Muscle layer of colon (tissue), 2 donors: ENCODE data around the gene RBM34.

Source experiments
- H3K27ac ChIP-seq: one replicate; pipeline ENCODE4 v1.7.0; 2013; ENCODE audit warnings: low read depth, mild to moderate bottlenecking, low read length, moderate library complexity
- H3K27me3 ChIP-seq, 2 donors: one replicate each; pipeline ENCODE4 v1.7.0; 2013; ENCODE audit warnings: low read length in 2 of 2, mild to moderate bottlenecking in 2 of 2; ENCODE audit not compliant: insufficient read depth in 2 of 2, control insufficient read depth in 1 of 2
- H3K36me3 ChIP-seq: one replicate; pipeline ENCODE4 v1.7.0; 2013; ENCODE audit warnings: mild to moderate bottlenecking, low read length; ENCODE audit not compliant: insufficient read depth
- H3K4me1 ChIP-seq: one replicate; pipeline ENCODE4 v1.7.0; 2013; ENCODE audit warnings: mild to moderate bottlenecking, low read length; ENCODE audit not compliant: insufficient read depth
- H3K4me3 ChIP-seq, 2 donors: one replicate each; pipeline ENCODE4 v1.7.0; 2013; ENCODE audit warnings: low read length in 2 of 2, low read depth in 1 of 2, mild to moderate bottlenecking in 1 of 2, moderate library complexity in 1 of 2
- H3K9ac ChIP-seq: one replicate; pipeline ENCODE4 v1.7.0; 2013; ENCODE audit warnings: low read length
- H3K9me3 ChIP-seq: one replicate; pipeline ENCODE4 v1.7.0; 2013; ENCODE audit warnings: mild to moderate bottlenecking, low read length
- donor health status: abdominal sarcoma.
- donor health status: Adenocarcinoma of cecum.

RBM34 gene

DNA sequence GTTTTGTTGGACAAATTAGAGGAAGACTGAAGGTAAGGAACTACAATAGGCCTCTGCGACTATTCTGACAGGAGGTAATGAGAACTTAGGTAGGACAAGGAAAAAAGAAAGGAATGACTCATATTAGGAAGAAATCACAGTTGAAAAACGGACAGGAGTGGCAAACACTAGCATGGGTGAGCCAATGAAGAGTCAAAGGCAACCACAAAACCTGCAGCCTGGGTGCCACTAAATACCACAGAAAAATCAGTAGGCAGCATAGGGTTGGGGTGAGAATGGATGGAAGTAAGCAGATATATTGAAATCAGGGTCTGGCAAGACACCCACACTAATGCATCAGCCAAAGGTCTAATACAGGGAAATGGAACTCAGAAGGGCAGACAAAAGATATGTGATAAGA, 10.0 kb downstream of the RBM34 start:
- Histone ChIP-seq H3K27ac (no peak overlapping the region), H3K4me1 (no peaks in the 10 kb centered on the region), H3K9me3 (no peaks in the 10 kb centered on the region), H3K4me3 (no peak overlapping the region), H3K27me3 (no peaks in the 10 kb centered on the region), H3K9ac (no peak overlapping the region), H3K36me3 (peaks cover 48% of the 10 kb centered on the region)

DNA sequence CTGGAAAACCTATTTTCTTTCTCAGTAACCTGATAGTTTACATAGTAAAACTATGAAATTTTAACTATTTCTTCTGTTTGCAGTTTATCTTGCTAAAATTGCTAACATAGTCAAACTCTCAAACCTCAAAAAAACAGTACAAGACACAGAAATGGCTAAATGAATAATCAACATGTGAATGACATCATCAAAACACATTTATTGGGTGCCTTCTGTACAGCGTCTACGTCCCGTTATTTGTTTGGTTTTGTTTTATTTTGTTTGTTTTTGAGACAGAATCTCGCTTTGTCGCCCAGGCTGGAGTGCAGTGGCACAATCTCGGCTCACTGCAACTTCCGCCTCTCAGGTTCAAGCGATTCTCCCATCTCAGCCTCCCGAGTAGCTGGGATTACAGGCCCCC, 11.2 kb downstream of the RBM34 start:
- no peaks in the 10 kb centered on the region for H3K9me3 ChIP-seq
- H3K9ac ChIP-seq, result no peak overlapping the region
- H3K4me1 ChIP-seq, result no peaks in the 10 kb centered on the region
- H3K27ac ChIP-seq, result no peak overlapping the region
- no peak overlapping the region for H3K4me3 ChIP-seq
- peaks cover 46% of the 10 kb centered on the region for H3K36me3 ChIP-seq
- no peaks in the 10 kb centered on the region for H3K27me3 ChIP-seq

DNA sequence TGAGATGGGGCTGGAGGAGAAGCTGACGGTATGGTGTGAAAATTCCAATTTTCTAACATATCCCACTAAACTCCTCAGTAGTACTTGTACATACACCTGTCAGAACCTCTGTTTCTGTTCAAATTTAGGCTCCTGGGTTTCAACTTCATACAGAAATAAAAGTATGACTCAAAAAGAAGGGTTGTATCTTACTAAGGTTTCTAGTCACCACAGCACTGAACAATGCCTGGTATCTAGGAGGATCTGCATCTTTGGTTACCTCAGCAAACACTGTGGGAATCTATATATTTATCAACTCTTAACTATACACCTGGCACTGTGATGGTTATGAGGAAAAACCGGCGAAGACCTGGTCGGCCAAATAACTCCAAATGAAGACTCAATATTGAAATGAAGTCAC, 13.8 kb downstream of the RBM34 start:
- Histone ChIP-seq H3K9me3 (no peaks in the 10 kb centered on the region), H3K27me3 (no peaks in the 10 kb centered on the region), H3K27ac (no peak overlapping the region), H3K9ac (no peak overlapping the region), H3K4me1 (no peaks in the 10 kb centered on the region), H3K36me3 (peaks cover 39% of the 10 kb centered on the region), H3K4me3 (no peak overlapping the region)

DNA sequence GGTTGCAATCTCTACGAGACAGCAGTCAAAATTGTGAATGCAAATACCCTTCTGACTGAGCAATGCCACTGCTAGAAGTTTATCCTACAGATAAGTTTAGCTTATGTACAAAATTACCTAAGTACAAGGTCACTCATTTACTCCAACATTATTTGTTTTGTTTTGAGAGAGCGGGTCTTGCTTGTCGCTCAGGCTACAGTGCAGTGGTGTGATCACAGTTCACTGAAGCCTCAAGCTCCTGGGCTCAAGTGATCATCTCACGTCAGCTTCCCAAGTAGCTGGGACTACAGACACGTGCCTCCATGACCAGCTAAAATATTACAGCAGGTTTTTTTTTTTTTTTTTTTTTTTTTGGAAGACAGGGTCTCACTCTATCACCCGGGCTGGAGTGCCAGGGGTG, 15.4 kb downstream of the RBM34 start:
- H3K9ac ChIP-seq, result no peak overlapping the region
- H3K36me3 ChIP-seq, result peaks cover 35% of the 10 kb centered on the region

DNA sequence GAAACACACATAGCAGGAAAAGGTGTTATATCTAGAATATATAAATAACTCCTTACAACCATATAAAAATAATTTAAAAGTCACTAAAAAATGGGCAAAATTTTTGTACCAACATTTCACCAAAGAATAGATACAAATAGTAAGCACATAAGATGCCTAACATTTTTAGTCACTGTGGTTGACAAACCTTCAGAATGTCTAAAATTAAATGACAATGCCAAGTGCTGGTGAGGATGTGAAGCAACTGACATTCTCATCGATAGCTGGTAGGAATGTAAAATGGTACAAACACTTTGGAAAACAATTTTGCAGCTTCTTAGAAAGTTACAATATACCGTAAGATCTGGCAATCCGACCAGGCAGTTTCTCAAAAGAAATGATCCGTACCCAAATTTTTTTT, 18.1 kb downstream of the RBM34 start:
- no peaks in the 10 kb centered on the region for H3K4me1 ChIP-seq
- no peaks in the 10 kb centered on the region for H3K9me3 ChIP-seq
- peaks cover 31% of the 10 kb centered on the region for H3K36me3 ChIP-seq
- no peak overlapping the region for H3K9ac ChIP-seq
- H3K27ac ChIP-seq, result no peak overlapping the region
- H3K27me3 ChIP-seq, result no peaks in the 10 kb centered on the region
- H3K4me3 ChIP-seq, result no peak overlapping the region

More for the DNA sequence above, 15.4 kb downstream of the RBM34 start:
- Histone ChIP-seq H3K4me1 (no peaks in the 10 kb centered on the region), H3K27me3 (no peaks in the 10 kb centered on the region), H3K9me3 (no peaks in the 10 kb centered on the region), H3K27ac (no peak overlapping the region), H3K4me3 (no peak overlapping the region)

DNA sequence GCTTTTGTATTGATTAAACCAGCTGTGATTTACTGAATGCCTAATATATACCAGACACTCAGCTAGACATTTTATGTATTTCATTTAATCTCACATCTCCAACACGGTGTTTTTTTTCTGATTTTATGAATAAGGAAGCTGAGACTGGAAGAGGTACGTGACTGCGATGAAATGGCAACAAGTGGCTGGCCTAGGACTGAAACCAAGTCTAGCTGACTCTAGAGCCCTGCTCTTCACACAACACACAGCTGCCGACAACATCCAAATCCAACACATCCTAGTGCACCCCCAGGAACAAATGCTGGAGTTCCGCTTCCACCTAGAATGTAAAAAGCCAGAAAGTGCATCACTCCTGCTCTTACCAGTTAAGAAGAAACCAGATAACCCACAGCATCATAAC, 21.7 kb downstream of the RBM34 start:
- Histone ChIP-seq H3K27ac (no peak overlapping the region), H3K9me3 (no peaks in the 10 kb centered on the region), H3K9ac (no peak overlapping the region), H3K36me3 (peaks cover 49% of the 10 kb centered on the region), H3K4me1 (no peaks in the 10 kb centered on the region), H3K4me3 (no peak overlapping the region), H3K27me3 (no peaks in the 10 kb centered on the region)

DNA sequence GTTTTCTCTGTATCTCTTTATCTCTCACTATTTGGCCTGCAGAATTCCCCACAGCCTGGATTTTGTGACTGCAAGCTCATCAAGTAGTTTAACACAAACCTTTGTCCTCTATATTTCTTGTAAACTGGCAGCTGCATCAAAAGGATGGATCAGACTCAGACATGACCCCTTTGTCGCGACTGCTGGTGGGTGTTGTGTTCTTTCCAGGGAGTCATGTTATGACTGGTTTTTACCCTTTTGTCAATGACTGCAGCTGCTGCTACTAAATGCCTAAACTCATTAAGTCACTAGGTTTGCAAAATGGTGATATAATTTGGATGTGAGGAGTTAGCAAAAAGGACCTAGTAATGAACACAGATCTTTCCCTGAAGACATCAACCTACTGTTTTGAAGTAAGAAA, 22.2 kb downstream of the RBM34 start:
- H3K27me3 ChIP-seq, result no peaks in the 10 kb centered on the region
- no peaks in the 10 kb centered on the region for H3K4me1 ChIP-seq
- H3K9ac ChIP-seq, result no peak overlapping the region
- no peak overlapping the region for H3K4me3 ChIP-seq
- H3K27ac ChIP-seq, result no peak overlapping the region
- no peaks in the 10 kb centered on the region for H3K9me3 ChIP-seq
- peaks cover 49% of the 10 kb centered on the region for H3K36me3 ChIP-seq

DNA sequence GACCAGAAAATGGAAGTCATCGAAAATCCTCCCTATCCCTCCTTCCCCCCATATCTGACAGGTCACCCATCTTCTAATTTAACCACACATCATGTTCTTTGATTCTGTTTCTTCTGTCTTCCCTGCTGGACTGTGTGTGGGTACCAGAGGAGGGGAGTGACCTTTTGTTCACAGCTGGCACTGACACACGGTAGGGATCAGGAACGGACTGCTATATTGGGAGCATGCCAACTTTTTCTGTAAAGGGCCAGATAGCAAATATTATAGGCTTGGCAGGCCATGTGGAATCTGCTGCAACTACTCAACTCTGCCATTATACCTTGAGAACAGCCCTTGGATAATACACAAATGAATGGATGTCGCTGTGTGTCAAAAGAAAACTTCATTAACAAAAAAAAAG, 24.9 kb downstream of the RBM34 start:
- no peak overlapping the region for H3K27ac ChIP-seq
- no peaks in the 10 kb centered on the region for H3K4me1 ChIP-seq
- H3K4me3 ChIP-seq, result no peak overlapping the region
- H3K9me3 ChIP-seq, result no peaks in the 10 kb centered on the region
- no peak overlapping the region for H3K9ac ChIP-seq
- H3K36me3 ChIP-seq, result peaks cover 45% of the 10 kb centered on the region
- no peaks in the 10 kb centered on the region for H3K27me3 ChIP-seq

DNA sequence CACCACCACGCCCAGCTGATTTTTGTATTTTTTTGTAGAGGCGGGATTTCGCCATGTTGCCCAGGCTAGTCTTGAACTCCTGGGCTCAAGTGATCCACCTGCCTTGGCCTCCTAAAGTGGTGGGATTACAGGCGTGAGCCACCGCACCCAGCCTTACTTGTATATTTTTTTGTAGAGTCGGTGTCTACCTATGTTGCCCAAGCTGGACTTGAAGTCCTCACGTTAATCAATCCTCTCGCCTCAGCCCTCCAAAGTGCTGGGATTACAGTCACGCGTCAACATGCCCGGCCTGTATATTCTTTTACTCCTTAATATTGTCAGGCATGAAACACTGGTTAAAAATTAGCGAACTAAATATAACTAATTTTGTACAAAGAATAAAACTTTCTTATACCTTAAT, 26.9 kb downstream of the RBM34 start:
- Histone ChIP-seq H3K27ac (no peak overlapping the region), H3K4me1 (peaks cover under 1% of the 10 kb centered on the region), H3K9me3 (no peaks in the 10 kb centered on the region), H3K9ac (no peak overlapping the region), H3K27me3 (no peaks in the 10 kb centered on the region), H3K36me3 (peaks cover 37% of the 10 kb centered on the region), H3K4me3 (no peak overlapping the region)

DNA sequence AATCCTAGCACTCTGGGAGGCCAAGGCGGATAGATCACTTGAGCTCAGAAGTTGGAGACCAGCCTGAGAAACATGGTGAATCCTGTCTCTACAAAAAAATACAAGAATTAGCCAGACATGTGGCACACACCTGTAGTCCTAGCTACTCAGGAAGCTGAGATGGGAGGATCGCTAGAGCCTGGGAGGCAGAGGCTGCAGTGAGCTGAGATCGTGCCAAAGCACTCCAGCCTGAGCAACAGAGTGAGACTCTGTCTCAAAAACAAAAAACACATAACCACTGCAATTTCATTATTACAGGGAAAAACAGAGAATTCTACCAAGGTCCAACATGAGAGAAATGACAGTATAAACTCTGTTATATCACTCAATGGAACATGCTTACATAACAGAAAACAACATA, 28.0 kb downstream of the RBM34 start:
- H3K4me1 ChIP-seq, result peaks cover 4% of the 10 kb centered on the region
- H3K4me3 ChIP-seq, result no peak overlapping the region
- no peaks in the 10 kb centered on the region for H3K27me3 ChIP-seq
- no peak overlapping the region for H3K9ac ChIP-seq
- peaks cover 37% of the 10 kb centered on the region for H3K36me3 ChIP-seq
- no peak overlapping the region for H3K27ac ChIP-seq
- H3K9me3 ChIP-seq, result no peaks in the 10 kb centered on the region

DNA sequence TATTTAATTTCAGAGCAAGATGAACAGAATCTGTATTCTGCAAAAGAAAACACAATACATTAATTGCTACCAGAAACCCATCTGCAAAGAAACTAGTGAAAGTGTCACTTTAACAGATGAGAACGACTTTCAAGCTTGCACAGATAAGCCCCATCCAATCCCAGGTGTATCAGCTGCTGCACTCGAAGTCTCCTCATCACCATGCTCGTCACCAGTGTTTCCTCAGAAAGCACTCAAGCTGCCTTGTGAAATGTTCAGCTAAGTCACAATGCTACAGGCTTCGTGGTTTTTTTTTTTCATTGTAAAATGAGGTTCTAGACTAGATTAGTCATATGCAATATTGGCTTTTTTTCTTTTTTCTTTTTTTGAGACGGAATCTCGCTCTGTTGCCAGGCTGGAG, 29.1 kb downstream of the RBM34 start:
- Histone ChIP-seq H3K4me3 (no peak overlapping the region), H3K9me3 (no peaks in the 10 kb centered on the region), H3K9ac (no peak overlapping the region), H3K27me3 (no peaks in the 10 kb centered on the region), H3K27ac (no peak overlapping the region), H3K4me1 (peaks cover 11% of the 10 kb centered on the region), H3K36me3 (peaks cover 25% of the 10 kb centered on the region)

DNA sequence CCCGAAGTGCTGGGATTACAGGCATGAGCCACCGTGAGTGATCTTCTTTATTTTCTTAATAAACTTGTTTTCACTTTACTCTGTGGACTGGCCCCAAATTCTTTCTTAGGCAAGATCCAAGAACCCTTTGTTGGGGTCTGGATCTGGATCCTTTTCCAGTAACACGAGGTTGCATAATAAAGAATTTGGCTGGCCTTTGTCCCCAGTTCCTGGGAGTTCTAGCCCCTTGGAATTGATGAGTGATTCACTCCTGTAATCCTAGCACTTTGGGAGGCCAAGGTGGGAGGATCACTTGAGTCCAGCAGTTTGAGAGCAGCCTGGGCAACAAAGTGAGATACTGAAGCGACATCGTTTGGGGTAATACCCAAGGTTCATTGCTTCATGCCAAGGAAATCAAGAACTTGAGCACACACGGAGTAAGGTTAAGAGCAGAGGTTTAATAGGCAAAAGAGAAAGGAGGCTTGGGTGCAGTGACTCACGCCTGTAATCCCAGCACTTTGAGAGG, 30.2 kb downstream of the RBM34 start:
- H3K9me3 ChIP-seq, result no peaks in the 10 kb centered on the region
- no peak overlapping the region for H3K9ac ChIP-seq
- peaks cover 16% of the 10 kb centered on the region for H3K4me1 ChIP-seq
- H3K36me3 ChIP-seq, result peaks cover 15% of the 10 kb centered on the region
- no peaks in the 10 kb centered on the region for H3K27me3 ChIP-seq
- H3K4me3 ChIP-seq, result no peak overlapping the region
- no peak overlapping the region for H3K27ac ChIP-seq
